ENCODE measurements around the gene HEYL. TPM values are rescaled to one million over a fixed set of nuclear protein-coding genes. Genes with fewer than 3 reads are reported as not detected.

Gene HEYL
- total and polyA plus RNA-seq, 9 of the 15 experiments (the other 6 are each of a cell fraction or from before 2014, with no cell fraction given) = 0.13 to 0.89 (median 0.25) TPM

- TF ChIP-seq REST (IDR thresholded peaks at IDR 0.05; ENCODE audit: borderline replicate concordance) = 0 out of 2 replicates have a peak, but pooled peaks have one; percentile 18
- no peak for TF ChIP-seq REST (CRISPR knock-in tag; IDR thresholded peaks at IDR 0.05; ENCODE audit: low read depth)
- TF ChIP-seq CC2D1A (IDR thresholded peaks at IDR 0.05) = no peak
- TF ChIP-seq ZNF395 (CRISPR knock-in tag; IDR thresholded peaks at IDR 0.05) = no peak
- TF ChIP-seq STAT5A (IDR thresholded peaks at IDR 0.05; ENCODE audit: borderline replicate concordance, low read length) = no peak
- no peak for TF ChIP-seq BRD9 (IDR thresholded peaks at IDR 0.05; ENCODE audit: low read depth, partially characterized antibody)
- TF ChIP-seq FOXM1 (IDR thresholded peaks at IDR 0.05; ENCODE audit: low read depth) = no peak
- no peak for TF ChIP-seq FOXM1 (CRISPR knock-in tag; IDR thresholded peaks at IDR 0.05; ENCODE audit: low read depth)
- TF ChIP-seq ZNF436 (CRISPR knock-in tag; IDR thresholded peaks at IDR 0.05) = no peak
- no peak for TF ChIP-seq NRF1 (conservative IDR thresholded peaks at IDR 0.05 in 1 of 2, IDR thresholded peaks at IDR 0.05 in 1 of 2)
- TF ChIP-seq BCL6 (CRISPR knock-in tag; IDR thresholded peaks at IDR 0.05) = no peak
- TF ChIP-seq PML (IDR thresholded peaks at IDR 0.05; ENCODE audit: low read length) = no peak
- TF ChIP-seq ZNF668 (CRISPR knock-in tag; IDR thresholded peaks at IDR 0.05) = no peak
- TF ChIP-seq ZNF431 (CRISPR knock-in tag; IDR thresholded peaks at IDR 0.05) = no peak
- TF ChIP-seq GATA2 (CRISPR knock-in tag; IDR thresholded peaks at IDR 0.05) = no peak
- TF ChIP-seq HNRNPLL (IDR thresholded peaks at IDR 0.05; ENCODE audit: low read depth, low read length, poor library complexity, severe bottlenecking) = no peak
- TF ChIP-seq STAT5B (CRISPR knock-in tag; IDR thresholded peaks at IDR 0.05) = no peak
Observed at GRCh38 chr1:39574646-39575045, 64.8 kb downstream of the HEYL start (continued).

Measured in K562 (cell line).